Epithelial cell of proximal tubule (primary cell): Measurements from ENCODE around the gene INVS. TPM values are rescaled to one million over a fixed set of nuclear protein-coding genes. Genes with fewer than 3 reads are reported as not detected.
"Not testable (repeated sequence)": the region's sequence is repeated elsewhere in the genome, so short reads cannot be mapped to it uniquely, and the experiment has no call there.

Source experiments
- DNase-seq: peaks from one replicate; pipeline ENCODE4 v3.0.0-alpha.2; 2011; ENCODE audit warnings: low read depth
- H3K4me3 ChIP-seq: 2 replicates; pipeline ENCODE4 v1.5.1; 2011; ENCODE audit warnings: low read depth, mild to moderate bottlenecking, low read length
- CTCF ChIP-seq: conservative IDR thresholded peaks from 2 replicates; pipeline ENCODE4 v1.5.1; 2012; ENCODE audit warnings: low read depth, mild to moderate bottlenecking, low read length
- total RNA-seq: library from RNA; depleted of rRNA; stranded (reverse); fragments of >200 nt; gene quantifications from 2 replicates; pipeline ENCODE4 v1.2.3, GENCODE V29; 2015

The INVS gene
- total RNA-seq, 1 donor from 2014 or later = 9.1 TPM

GRCh38 chr9:100222674-100223073 lies 123.6 kb downstream of the INVS start:
- no peak for DNase-seq
- peak; percentile 59 for TF ChIP-seq CTCF
- H3K4me3 ChIP-seq = no peak overlapping the region

DNA sequence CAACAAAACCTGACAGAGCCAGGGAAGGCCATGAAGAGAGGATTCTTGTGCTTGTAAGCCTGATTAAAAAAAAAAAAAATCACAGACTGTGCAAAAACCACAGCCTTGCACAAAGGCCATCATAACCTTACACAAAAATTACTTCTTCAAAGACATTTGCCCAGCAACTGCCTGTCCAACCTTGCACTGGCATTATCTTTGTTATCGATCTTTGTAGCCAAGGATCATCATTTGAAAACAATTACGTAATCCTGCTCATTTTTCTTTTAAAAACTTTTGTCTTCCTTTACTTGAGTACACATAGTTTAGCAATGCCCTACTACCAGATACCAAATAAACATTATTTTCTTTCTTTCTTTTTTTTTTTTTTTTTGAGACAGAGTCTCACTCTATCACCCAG lies 128.6 kb downstream of the INVS start:
- DNase-seq = no peak
- no peak for TF ChIP-seq CTCF
- H3K4me3 ChIP-seq = no peak overlapping the region

- no peak for TF ChIP-seq CTCF
- no peak overlapping the region for H3K4me3 ChIP-seq
- no peak for DNase-seq
These were observed 129.4 kb downstream of the INVS start for GRCh38 chr9:100228352-100228869.

DNA sequence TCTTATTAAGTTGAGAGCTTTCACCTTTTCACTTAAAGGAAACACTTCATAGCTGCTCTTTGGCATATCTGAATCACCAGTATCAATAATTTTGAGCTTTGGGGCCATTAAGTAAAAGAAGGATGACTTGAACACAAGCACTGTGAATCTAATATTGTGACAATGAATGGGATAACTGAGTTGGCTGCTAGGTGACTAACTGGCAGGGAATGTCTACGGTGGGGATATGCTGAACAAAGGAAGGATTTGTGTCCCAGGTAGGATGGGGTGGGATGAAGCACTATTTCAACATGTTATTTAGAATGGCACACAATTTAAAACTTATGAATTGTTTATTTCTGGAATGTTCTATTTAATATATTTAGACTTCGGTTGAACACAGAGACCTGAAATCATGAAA lies 130.1 kb downstream of the INVS start:
- DNase-seq = no peak
- no peak for TF ChIP-seq CTCF
- H3K4me3 ChIP-seq = no peak overlapping the region

DNA sequence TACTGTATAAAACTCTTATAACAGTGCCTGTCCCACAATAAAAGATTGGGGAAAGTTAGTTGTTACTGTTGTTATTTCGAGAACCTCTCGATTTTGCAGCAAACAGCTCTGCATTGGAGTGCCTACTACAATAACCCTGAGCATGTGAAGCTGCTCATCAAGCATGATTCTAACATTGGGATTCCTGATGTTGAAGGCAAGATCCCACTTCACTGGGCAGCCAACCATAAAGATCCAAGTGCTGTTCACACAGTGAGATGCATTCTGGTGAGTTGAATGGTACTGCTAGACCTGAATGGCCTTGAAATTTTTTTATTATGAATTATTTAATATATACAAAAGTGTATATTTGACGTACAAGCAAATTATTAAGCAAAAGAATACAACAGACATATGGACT lies 130.5 kb downstream of the INVS start:
- no peak for DNase-seq
- TF ChIP-seq CTCF = no peak
- no peak overlapping the region for H3K4me3 ChIP-seq

- not testable (repeated sequence) for H3K4me3 ChIP-seq, DNase-seq
These were observed 137.9 kb downstream of the INVS start for GRCh38 chr9:100236986-100237385.

DNA sequence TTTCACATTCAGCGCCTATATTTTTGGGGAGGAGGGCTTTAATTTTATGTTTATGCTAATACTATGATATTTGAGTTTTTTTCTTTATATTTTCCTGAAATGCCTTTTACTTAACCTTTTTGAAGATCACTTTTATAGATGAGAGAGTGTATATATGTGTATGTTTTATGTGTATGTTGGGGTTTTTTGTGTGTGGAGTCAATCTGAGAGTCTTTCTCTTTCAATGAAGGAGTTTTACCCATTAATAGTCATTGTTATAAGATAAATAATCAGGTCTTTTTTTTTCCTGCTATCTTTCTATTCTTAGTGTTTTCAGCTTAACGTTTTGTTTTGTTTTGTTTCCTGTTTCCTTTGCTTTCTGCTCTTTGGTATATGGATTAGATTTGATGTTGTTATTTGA lies 141.5 kb downstream of the INVS start:
- no peak overlapping the region for H3K4me3 ChIP-seq
- DNase-seq = no peak
- no peak for TF ChIP-seq CTCF
